Inferior parietal cortex (tissue), 1 donor: ENCODE data around the gene ZNF417.
"Not testable (repeated sequence)": the region's sequence is repeated elsewhere in the genome, so short reads cannot be mapped to it uniquely, and the experiment has no call there.

Source experiments
- DNase-seq: peaks from one replicate; pipeline ENCODE4 v3.0.0-alpha.2; 2016; ENCODE audit errors: extremely low spot score

ZNF417 gene

GRCh38 chr19:57887195-57887941, 29.0 kb downstream of the ZNF417 start:
- no peak for DNase-seq

DNA sequence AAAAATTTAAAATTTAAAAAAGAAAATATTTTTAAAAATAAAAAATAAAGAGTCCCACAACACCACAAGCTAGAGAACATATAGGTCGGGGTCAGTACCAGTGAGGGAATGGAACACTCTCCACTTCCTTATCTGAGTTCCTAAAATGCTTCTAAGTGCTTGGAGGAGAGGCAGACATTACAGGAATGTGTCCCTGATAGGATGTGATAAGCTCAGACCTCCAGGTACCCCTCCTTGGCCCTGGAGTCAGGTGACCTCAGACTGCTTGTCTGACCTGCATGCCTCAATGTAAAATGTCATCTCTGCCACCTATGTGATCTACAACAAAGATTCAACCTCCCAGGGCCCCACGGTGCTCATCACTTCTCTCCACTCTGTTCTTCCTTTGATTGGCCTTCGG, 30.3 kb downstream of the ZNF417 start:
- DNase-seq, result no peak

- not testable (repeated sequence) for DNase-seq
Observed at GRCh38 chr19:57873883-57874799, 42.3 kb downstream of the ZNF417 start.

GRCh38 chr19:57872450-57872849, 43.9 kb downstream of the ZNF417 start:
- DNase-seq, result no peak

DNA sequence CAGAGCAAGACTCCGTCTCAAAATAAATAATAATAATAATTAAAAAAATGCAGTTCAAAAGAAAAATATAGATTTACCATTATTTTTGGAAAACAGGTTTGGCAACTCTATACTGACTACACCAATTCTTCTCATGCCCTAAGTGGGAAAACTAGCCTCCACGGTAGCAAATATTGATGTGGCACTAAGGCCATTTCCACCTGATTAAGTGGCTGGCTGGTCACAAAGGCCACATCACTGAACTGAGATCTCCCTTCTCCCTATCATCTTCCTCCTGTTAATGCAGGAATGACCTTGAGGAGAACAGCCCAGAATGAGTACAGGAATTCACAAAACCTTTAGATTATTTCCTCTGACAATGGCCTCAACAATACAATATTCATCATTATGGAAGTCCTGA, 46.2 kb downstream of the ZNF417 start:
- DNase-seq, result no peak

DNA sequence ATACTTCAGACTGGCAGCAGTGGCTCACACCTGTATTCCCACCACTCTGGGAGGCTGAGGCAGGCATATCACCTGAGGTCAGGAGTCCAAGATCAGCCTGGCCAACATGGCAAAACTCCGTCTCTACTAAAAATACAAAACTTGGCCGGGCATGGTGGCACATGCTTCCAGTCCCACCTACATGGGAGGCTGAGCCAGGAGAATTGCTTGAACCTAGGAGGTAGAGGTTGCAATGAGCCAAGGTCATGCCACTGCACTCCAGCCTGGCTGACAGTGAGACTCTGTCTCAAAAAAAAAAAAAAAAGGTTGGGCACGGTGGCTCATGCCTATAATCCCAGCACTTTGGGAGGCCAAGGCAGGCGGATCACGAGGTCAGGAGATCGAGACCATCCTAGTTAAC, 46.7 kb downstream of the ZNF417 start:
- not testable (repeated sequence) for DNase-seq

DNA sequence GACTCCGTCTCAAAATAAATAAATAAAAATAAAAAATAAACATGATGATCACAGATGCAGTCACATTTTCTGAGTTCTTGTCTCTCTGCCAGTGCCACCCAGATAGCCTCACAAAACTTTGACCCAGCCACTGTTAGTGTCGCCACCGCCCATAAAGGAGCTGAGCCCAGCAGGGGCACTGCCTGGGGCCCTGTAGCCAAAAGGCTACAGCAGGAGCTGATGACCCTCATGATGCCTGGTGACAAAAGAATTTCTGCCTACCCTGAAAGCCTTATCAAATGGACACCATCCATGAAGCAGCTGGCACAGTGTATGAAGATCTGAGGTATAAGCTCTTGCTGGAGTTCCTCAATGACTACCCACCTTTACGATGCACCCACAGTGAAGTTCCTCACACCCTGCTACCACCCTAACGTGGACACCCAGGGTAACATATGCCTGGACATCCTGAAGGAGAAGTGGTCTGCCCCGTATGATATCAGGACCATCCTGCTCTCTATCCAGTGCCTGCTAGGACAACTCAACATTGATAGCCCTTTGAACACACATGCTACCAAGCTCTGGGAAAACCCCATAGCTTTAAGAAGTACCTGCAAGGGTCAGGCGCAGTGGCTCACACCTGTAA, 48.4 kb downstream of the ZNF417 start:
- no peak for DNase-seq
